A673 (cell line): ENCODE results near the gene LYRM4. TPM values are rescaled to one million over a fixed set of nuclear protein-coding genes. Genes with fewer than 3 reads are reported as not detected.

Source experiments
- BruUV-seq: library from RNA; stranded (reverse); fragments of 400-500 nt; replicated peaks from 2 replicates; lab custom pipeline; 2021; lab: Mats Ljungman, UMichigan
- CTCF ChIA-PET: fragments of 300-600 bp; sonication (Branson Sonifier 250); formaldehyde crosslinking; loops from one replicate; lab custom pipeline; 2022; ENCODE audit warnings: antibody characterized with exemption; lab: Charles Lee
- POLR2A ChIA-PET: fragments of 300-600 bp; sonication (Branson Sonifier 250); formaldehyde crosslinking; loops from one replicate; lab custom pipeline; 2022; ENCODE audit warnings: antibody characterized with exemption; ENCODE audit not compliant: low non-redundant PET; lab: Charles Lee
- DNase-seq: peaks from one replicate; pipeline ENCODE4 v3.0.0-alpha.2; 2015; ENCODE audit warnings: low spot score
- H3K27ac ChIP-seq: fragments of 200-600 bp; sonication (generic); 2 replicates; pipeline ENCODE4 v1.5.1; 2016; ENCODE audit warnings: mixed run types, low read depth, mild to moderate bottlenecking, mixed read lengths, antibody characterized with exemption, low read length; ENCODE audit not compliant: poor library complexity, severe bottlenecking
- H3K27me3 ChIP-seq: fragments of 200-600 bp; sonication (generic); replicated peaks from 2 replicates; pipeline ENCODE4 v1.6.1; 2017; ENCODE audit warnings: mixed run types, low read depth, mild to moderate bottlenecking, mixed read lengths, antibody characterized with exemption, low read length; ENCODE audit not compliant: insufficient read depth, poor library complexity
- H3K36me3 ChIP-seq: fragments of 200-600 bp; sonication (generic); 2 replicates; pipeline ENCODE4 v1.6.1; 2016; ENCODE audit warnings: mixed run types, mild to moderate bottlenecking, mixed read lengths, antibody characterized with exemption, low read length; ENCODE audit not compliant: insufficient read depth, poor library complexity, severe bottlenecking
- H3K4me1 ChIP-seq: fragments of 200-600 bp; sonication (generic); 2 replicates; pipeline ENCODE4 v1.6.1; 2017; ENCODE audit warnings: mixed run types, mild to moderate bottlenecking, mixed read lengths, antibody characterized with exemption, low read length; ENCODE audit not compliant: insufficient read depth, poor library complexity, severe bottlenecking
- H3K4me3 ChIP-seq: fragments of 200-600 bp; sonication (generic); 2 replicates; pipeline ENCODE4 v1.5.1; 2016; ENCODE audit warnings: low read depth, mixed run types, mild to moderate bottlenecking, mixed read lengths, low read length; ENCODE audit not compliant: poor library complexity, severe bottlenecking
- H3K9me3 ChIP-seq: fragments of 200-600 bp; sonication (generic); 2 replicates; pipeline ENCODE4 v1.6.1; 2016; ENCODE audit warnings: mixed run types, low read depth, mild to moderate bottlenecking, mixed read lengths, antibody characterized with exemption, low read length; ENCODE audit not compliant: poor library complexity, severe bottlenecking
- EZH2 ChIP-seq: fragments of 200-600 bp; sonication (generic); IDR thresholded peaks from 2 replicates; pipeline ENCODE4 v1.6.1; 2017; ENCODE audit warnings: borderline replicate concordance, low read depth, mild to moderate bottlenecking, mixed read lengths, antibody characterized with exemption, low read length; ENCODE audit not compliant: poor library complexity, severe bottlenecking
- intact Hi-C: fragments of 100-400 bp; cut with micrococcal nuclease; formaldehyde crosslinking; loops from one replicate; pipeline ENCODE4 v1.10.0; 2022; ENCODE audit not compliant: unreplicated experiment
- total RNA-seq: library from RNA; stranded (reverse); gene quantifications from 2 replicates; pipeline ENCODE4 v1.2.3, GENCODE V29; 2021
- TF ChIP-seq, protein P1 (sequence below): fragments of 300-800, 200-600 bp; sonication (generic); conservative IDR thresholded peaks from 2 replicates; pipeline ENCODE4 v1.5.1; 2017; ENCODE audit warnings: low read depth, mild to moderate bottlenecking, antibody characterized with exemption, low read length, moderate library complexity, mixed read lengths

The LYRM4 gene
- total RNA-seq, 1 experiment from 2014 or later = 53.6 TPM

DNA sequence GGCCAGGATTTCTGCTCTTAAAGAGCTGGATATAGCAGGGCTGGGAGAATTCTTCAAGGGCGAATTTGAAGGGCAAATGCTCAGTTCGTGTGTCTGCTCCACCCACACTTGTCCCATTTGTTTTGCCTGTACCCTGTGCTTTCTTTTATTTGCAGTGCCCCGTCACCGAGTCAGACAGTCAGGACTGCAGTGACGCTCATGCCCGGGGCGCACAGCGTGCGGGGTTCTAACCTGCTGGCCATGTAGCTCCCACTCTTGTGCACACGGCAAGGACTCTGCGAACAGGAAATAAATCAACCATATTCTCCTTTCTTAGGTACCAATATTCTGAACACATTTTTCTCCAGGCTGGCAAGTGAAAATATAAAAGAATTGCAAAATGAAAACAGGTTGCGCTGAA, 17.7 kb downstream of the LYRM4 start:
- no peaks in the 10 kb centered on the region for H3K9me3 ChIP-seq
- no TSS peak for BruUV-seq
- CTCF ChIA-PET = no interaction called here

DNA sequence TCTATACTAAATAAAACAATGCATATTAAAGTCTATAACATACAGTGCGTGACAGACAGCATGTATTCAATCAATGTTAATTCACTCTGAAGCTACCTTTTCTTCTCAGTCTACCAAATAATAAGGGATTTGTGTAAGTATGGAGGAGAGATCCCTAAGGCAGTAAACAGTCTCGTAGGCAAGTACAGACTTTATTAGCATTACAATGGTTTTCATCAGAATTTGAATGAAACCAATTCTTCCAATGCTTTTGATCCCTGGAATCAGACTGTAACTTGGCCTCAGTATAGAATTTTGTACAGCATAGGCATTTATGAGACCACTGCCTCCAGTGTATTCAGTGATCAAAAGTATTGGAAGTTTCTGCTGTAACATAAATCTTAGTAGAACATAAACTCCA, 19.5 kb downstream of the LYRM4 start:
- DNase-seq = no peak
- no peaks in the 10 kb centered on the region for H3K9me3 ChIP-seq
- H3K4me3 ChIP-seq = no peak overlapping the region
- no peak overlapping the region for H3K27ac ChIP-seq
- H3K27me3 ChIP-seq = no peaks in the 10 kb centered on the region
- ChIA-PET POLR2A (no interaction called here), CTCF (no interaction called here)
- intact Hi-C loops = no loop called here
- peaks cover 5% of the 10 kb centered on the region for H3K4me1 ChIP-seq
- peaks cover 3% of the 10 kb centered on the region for H3K36me3 ChIP-seq
- BruUV-seq = no TSS peak
- TF ChIP-seq, protein P1, sequence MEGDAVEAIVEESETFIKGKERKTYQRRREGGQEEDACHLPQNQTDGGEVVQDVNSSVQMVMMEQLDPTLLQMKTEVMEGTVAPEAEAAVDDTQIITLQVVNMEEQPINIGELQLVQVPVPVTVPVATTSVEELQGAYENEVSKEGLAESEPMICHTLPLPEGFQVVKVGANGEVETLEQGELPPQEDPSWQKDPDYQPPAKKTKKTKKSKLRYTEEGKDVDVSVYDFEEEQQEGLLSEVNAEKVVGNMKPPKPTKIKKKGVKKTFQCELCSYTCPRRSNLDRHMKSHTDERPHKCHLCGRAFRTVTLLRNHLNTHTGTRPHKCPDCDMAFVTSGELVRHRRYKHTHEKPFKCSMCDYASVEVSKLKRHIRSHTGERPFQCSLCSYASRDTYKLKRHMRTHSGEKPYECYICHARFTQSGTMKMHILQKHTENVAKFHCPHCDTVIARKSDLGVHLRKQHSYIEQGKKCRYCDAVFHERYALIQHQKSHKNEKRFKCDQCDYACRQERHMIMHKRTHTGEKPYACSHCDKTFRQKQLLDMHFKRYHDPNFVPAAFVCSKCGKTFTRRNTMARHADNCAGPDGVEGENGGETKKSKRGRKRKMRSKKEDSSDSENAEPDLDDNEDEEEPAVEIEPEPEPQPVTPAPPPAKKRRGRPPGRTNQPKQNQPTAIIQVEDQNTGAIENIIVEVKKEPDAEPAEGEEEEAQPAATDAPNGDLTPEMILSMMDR = no peak
- TF ChIP-seq EZH2 = no peak

More for the DNA sequence above, 17.7 kb downstream of the LYRM4 start:
- DNase-seq = no peak
- no peak for TF ChIP-seq EZH2
- TF ChIP-seq, protein P1 = no peak
- Histone ChIP-seq H3K4me1 (peaks cover 13% of the 10 kb centered on the region), H3K4me3 (no peak overlapping the region), H3K27ac (no peak overlapping the region), H3K36me3 (peaks cover 3% of the 10 kb centered on the region), H3K27me3 (no peaks in the 10 kb centered on the region)
- intact Hi-C loops = no loop called here
- POLR2A ChIA-PET = no interaction called here

DNA sequence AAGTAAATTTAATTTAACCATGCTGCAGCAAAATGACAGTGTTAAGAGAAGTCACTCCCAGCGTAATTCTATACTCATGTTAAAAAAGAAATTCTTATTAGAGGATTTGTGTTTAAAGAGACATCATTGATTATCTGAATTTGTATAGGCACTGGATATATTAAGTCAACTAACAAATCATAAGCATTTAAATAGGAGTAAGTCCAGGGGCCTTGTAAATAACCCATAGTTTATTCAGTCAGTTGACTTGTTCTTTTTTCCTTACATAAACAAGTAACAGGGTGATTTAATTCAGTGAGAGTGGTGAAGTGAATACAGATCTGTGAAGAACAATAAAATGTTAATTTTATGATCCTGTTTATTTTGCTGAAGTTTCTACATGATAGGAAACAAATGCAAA, 22.4 kb downstream of the LYRM4 start:
- Histone ChIP-seq H3K4me1 (no peaks in the 10 kb centered on the region), H3K4me3 (no peak overlapping the region), H3K27me3 (no peaks in the 10 kb centered on the region), H3K36me3 (no peaks in the 10 kb centered on the region), H3K27ac (no peak overlapping the region), H3K9me3 (no peaks in the 10 kb centered on the region)
- DNase-seq = no peak
- BruUV-seq = no TSS peak
- TF ChIP-seq, protein P1 = no peak
- no peak for TF ChIP-seq EZH2
- POLR2A ChIA-PET = no interaction called here
- CTCF ChIA-PET = no interaction called here
- intact Hi-C loops = no loop called here
